ENCODE results near the gene ARL8B. TPM values are rescaled to one million over a fixed set of nuclear protein-coding genes. Genes with fewer than 3 reads are reported as not detected.

ARL8B gene
- total and polyA plus RNA-seq, 9 of the 15 experiments (the other 6 are each of a cell fraction or from before 2014, with no cell fraction given) = 28.5 to 99.4 (median 77.2) TPM

DNA sequence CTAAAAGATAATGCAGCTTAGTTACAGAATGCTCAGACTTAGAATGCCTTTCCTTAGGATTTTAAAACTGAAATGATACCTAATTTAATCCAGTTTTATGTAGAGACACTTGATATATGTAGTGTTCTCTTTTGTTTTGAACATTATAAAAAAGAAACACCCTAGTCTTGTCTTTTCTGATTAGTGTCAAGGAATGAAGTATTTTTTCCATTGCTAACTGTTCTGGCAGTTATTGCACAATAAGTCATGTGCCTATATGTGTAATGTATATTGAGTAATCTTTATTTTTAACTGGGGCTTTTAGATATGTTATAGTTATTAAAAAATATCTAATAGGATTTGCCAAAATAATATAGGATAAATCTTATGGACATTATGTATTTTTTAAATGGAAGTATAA, 4.5 kb downstream of the ARL8B start (continued):
- TF ChIP-seq ASH1L (IDR thresholded peaks at IDR 0.05; ENCODE audit: borderline replicate concordance, low read depth, partially characterized antibody) (no peak), ZNF518B (CRISPR knock-in tag; IDR thresholded peaks at IDR 0.05) (no peak), BDP1 (IDR thresholded peaks at IDR 0.05; ENCODE audit: insufficient read depth, insufficient read length) (no peak), HNRNPH1 (optimal IDR thresholded peaks at IDR 0.05; ENCODE audit: low read depth, low read length) (no peak), TSC22D4 (tag; IDR thresholded peaks at IDR 0.05) (no peak), MECOM (CRISPR knock-in tag; IDR thresholded peaks at IDR 0.05) (no peak), TCFL5 (CRISPR knock-in tag; conservative IDR thresholded peaks at IDR 0.05) (no peak), ZNF707 (CRISPR knock-in tag; conservative IDR thresholded peaks at IDR 0.05) (no peak), ZNF436 (CRISPR knock-in tag; IDR thresholded peaks at IDR 0.05) (no peak), GABPB1 (CRISPR knock-in tag; IDR thresholded peaks at IDR 0.05) (no peak), ZNF507 (tag; conservative IDR thresholded peaks at IDR 0.05) (no peak), PHF20 (IDR thresholded peaks at IDR 0.05; ENCODE audit: partially characterized antibody) (no peak), JUNB (CRISPR knock-in tag; conservative IDR thresholded peaks at IDR 0.05) (no peak)
- TF ChIP-seq, protein P1, sequence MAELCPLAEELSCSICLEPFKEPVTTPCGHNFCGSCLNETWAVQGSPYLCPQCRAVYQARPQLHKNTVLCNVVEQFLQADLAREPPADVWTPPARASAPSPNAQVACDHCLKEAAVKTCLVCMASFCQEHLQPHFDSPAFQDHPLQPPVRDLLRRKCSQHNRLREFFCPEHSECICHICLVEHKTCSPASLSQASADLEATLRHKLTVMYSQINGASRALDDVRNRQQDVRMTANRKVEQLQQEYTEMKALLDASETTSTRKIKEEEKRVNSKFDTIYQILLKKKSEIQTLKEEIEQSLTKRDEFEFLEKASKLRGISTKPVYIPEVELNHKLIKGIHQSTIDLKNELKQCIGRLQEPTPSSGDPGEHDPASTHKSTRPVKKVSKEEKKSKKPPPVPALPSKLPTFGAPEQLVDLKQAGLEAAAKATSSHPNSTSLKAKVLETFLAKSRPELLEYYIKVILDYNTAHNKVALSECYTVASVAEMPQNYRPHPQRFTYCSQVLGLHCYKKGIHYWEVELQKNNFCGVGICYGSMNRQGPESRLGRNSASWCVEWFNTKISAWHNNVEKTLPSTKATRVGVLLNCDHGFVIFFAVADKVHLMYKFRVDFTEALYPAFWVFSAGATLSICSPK (IDR thresholded peaks at IDR 0.05; ENCODE audit: borderline replicate concordance) = no peak
- TF ChIP-seq, protein P2, sequence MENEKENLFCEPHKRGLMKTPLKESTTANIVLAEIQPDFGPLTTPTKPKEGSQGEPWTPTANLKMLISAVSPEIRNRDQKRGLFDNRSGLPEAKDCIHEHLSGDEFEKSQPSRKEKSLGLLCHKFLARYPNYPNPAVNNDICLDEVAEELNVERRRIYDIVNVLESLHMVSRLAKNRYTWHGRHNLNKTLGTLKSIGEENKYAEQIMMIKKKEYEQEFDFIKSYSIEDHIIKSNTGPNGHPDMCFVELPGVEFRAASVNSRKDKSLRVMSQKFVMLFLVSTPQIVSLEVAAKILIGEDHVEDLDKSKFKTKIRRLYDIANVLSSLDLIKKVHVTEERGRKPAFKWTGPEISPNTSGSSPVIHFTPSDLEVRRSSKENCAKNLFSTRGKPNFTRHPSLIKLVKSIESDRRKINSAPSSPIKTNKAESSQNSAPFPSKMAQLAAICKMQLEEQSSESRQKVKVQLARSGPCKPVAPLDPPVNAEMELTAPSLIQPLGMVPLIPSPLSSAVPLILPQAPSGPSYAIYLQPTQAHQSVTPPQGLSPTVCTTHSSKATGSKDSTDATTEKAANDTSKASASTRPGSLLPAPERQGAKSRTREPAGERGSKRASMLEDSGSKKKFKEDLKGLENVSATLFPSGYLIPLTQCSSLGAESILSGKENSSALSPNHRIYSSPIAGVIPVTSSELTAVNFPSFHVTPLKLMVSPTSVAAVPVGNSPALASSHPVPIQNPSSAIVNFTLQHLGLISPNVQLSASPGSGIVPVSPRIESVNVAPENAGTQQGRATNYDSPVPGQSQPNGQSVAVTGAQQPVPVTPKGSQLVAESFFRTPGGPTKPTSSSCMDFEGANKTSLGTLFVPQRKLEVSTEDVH (IDR thresholded peaks at IDR 0.05; ENCODE audit: low read depth, partially characterized antibody) = no peak
- TF ChIP-seq, protein P3, sequence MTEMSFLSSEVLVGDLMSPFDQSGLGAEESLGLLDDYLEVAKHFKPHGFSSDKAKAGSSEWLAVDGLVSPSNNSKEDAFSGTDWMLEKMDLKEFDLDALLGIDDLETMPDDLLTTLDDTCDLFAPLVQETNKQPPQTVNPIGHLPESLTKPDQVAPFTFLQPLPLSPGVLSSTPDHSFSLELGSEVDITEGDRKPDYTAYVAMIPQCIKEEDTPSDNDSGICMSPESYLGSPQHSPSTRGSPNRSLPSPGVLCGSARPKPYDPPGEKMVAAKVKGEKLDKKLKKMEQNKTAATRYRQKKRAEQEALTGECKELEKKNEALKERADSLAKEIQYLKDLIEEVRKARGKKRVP (CRISPR knock-in tag; IDR thresholded peaks at IDR 0.05) = no peak
- TF ChIP-seq, protein P4, sequence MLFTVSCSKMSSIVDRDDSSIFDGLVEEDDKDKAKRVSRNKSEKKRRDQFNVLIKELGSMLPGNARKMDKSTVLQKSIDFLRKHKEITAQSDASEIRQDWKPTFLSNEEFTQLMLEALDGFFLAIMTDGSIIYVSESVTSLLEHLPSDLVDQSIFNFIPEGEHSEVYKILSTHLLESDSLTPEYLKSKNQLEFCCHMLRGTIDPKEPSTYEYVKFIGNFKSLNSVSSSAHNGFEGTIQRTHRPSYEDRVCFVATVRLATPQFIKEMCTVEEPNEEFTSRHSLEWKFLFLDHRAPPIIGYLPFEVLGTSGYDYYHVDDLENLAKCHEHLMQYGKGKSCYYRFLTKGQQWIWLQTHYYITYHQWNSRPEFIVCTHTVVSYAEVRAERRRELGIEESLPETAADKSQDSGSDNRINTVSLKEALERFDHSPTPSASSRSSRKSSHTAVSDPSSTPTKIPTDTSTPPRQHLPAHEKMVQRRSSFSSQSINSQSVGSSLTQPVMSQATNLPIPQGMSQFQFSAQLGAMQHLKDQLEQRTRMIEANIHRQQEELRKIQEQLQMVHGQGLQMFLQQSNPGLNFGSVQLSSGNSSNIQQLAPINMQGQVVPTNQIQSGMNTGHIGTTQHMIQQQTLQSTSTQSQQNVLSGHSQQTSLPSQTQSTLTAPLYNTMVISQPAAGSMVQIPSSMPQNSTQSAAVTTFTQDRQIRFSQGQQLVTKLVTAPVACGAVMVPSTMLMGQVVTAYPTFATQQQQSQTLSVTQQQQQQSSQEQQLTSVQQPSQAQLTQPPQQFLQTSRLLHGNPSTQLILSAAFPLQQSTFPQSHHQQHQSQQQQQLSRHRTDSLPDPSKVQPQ (CRISPR knock-in tag; IDR thresholded peaks at IDR 0.05; ENCODE audit: borderline replicate concordance) = no peak

Measured in K562 (cell line).